KG1 (cell line): Measurements from ENCODE around the gene GP9.
"Not testable (repeated sequence)": the region's sequence is repeated elsewhere in the genome, so short reads cannot be mapped to it uniquely, and the experiment has no call there.

Experiments used
- DNase-seq: peaks from one replicate; lab custom pipeline; 2025; lab: John Stamatoyannopoulos, UW

The GP9 gene

DNA sequence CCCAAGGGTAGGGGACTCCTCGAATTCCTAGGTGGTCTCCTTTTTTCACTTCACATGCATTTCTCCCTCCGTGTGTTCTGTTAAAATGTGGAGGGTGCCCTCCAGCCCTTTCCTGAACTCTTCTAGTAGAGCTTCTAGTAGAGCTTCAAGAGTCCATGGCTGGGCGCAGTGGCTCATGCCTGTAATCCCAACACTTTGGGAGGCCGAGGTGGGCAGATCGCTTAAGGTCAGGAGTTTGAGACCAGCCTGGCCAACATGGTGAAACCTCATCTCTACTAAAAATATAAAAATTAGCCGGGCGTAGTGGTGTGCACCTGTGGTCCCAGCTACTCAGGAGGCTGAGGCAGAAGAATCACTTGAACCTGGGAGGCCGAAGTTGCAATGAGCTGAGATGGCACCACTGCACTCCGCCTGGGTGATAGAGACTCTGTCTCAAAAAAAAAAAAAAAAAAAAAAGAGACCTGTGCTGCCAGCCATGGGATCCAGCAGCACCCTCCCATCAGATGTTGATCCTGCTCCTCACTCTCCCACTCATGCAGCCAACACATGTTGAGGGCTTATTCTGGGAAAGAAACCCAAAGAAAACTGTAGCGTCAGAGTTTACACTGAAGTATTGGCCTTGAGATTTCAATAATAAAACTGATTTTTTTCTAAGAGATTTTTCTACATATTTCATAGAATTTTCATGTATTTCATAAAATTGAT, 50.6 kb downstream of the GP9 start:
- DNase-seq: not testable (repeated sequence)
